GM19395 (cell line): ENCODE results near the gene ARID1B.
A peak's percentile ranks its signal among the peaks of the same experiment; 100 is the strongest.

ENCODE experiments used
- ATAC-seq: cut with Tn5 transposase; IDR thresholded peaks from one replicate; pipeline ENCODE4 v1.9.1; 2021; ENCODE audit warnings: mild to moderate bottlenecking, moderate library complexity; ENCODE audit not compliant: unreplicated experiment

The ARID1B gene

DNA sequence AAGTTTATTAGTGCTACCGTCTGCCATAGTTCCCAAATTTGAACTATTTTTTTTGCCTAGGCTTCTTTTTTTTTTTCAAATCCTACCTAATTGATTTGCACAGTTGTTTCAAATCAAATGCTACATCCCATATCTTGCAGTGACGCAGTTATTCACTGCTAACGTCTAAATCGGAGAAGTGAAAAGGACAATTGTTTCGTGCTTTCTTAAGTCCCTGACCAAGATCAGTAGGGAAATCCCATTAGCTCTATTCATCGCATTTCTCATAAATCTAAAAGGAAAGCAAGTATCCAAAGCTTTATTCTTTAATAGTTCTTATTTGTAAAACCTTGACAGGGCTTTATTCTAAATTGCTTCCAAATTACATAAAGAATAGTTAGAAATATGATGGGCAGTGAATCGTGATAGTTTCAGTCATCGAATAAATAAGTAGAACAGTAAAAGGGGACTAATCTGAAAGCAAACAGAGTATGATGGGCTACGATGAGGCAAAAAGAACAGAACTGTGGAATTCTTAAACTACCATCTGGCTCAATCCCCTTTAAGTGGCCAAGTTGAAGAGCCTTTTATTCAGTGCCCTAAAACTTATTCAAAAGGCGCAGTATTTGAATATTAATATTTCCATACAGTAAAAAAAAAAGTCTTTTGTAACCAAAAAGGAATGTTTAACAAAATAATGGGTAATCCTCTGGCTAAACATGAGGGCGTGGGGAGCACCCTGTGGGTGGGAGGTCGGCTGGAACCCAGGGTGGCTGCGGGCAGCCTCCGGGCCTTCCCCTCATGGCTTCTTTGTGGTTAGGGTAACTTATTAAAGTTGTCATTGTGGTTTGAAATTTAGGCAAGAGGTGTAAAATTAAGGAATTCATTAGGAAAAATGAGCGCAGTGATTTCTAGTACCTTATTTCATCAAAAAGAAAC, 3.0 kb upstream of the ARID1B start:
- ATAC-seq, result no peak

DNA sequence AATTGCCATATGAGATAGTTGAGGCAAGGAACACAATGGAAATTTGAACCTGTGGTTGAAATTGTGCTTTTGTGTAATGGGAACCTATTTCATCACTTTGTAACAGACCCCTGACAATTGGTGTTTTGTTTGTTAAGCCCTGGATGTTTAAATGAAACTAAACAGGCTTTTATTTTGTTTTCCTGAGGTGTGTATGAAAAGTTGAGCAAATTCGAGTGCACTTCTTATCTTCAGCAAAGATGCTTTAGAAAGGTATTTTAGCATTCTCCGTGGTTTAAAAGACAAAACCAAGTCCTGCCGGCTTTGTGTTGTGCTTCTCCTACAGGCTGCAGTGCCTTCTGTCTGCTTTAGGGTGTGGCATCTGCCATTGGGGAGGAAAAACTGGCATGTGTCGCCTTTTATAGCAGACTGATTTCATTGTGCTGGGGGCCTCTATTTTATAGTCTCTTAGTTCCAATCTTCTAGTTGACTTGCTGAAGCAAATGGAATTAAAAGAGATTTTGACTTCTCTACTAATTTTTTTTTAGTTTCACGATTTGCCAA, 2.2 kb upstream of the ARID1B start:
- ATAC-seq, result no peak

DNA sequence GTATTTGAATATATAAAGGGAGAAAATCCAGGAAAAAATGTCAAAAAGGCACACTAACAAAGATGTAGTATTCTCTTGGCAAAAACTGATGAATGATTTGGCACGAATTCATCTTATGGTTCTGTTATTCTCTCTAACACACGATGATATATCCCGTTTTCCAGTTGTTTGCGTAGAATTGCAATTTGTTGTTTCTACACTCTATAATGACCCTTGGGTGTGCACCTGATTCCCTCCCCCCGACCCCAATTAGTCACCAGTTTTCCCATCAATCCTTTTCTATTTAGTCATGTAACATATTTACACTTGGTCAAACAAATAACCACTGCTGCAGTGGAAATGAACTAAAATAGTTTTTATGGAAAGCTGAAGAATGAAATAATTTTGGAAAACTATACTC, 1.5 kb upstream of the ARID1B start:
- no peak for ATAC-seq

DNA sequence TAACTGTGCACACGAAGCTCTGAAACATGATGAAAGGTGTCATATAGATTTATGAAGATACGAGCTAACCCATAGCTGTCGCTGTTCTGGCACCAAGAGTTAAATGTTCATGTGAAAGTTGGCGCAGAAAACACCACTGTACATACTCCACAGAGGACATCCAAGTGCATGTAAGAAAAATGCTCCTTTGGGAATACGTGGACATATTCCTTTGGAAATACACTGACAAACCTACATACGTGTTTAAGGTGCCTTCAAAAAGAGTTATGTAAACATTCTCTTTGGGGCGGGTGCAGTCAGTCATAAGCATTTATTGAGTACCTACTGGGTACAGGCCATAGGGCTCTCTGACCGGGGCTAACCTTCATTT, 723 bp upstream of the ARID1B start:
- no peak for ATAC-seq

DNA sequence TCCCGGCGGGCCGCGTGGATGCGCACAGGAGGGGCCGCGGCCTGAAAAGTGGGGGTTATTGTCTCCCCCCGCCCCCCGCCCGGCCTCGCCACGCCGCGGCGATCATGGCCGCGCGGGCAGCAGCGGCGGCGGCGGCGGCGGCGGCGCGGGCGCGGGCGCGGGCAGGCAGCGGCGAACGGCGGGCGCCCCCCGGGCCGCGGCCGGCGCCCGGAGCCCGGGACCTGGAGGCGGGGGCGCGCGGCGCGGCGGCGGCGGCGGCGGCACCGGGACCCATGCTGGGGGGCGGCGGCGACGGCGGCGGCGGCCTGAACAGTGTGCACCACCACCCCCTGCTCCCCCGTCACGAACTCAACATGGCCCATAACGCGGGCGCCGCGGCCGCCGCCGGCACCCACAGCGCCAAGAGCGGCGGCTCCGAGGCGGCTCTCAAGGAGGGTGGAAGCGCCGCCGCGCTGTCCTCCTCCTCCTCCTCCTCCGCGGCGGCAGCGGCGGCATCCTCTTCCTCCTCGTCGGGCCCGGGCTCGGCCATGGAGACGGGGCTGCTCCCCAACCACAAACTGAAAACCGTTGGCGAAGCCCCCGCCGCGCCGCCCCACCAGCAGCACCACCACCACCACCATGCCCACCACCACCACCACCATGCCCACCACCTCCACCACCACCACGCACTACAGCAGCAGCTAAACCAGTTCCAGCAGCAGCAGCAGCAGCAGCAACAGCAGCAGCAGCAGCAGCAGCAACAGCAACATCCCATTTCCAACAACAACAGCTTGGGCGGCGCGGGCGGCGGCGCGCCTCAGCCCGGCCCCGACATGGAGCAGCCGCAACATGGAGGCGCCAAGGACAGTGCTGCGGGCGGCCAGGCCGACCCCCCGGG, 637 bp downstream of the ARID1B start:
- peak; percentile 4 for ATAC-seq

DNA sequence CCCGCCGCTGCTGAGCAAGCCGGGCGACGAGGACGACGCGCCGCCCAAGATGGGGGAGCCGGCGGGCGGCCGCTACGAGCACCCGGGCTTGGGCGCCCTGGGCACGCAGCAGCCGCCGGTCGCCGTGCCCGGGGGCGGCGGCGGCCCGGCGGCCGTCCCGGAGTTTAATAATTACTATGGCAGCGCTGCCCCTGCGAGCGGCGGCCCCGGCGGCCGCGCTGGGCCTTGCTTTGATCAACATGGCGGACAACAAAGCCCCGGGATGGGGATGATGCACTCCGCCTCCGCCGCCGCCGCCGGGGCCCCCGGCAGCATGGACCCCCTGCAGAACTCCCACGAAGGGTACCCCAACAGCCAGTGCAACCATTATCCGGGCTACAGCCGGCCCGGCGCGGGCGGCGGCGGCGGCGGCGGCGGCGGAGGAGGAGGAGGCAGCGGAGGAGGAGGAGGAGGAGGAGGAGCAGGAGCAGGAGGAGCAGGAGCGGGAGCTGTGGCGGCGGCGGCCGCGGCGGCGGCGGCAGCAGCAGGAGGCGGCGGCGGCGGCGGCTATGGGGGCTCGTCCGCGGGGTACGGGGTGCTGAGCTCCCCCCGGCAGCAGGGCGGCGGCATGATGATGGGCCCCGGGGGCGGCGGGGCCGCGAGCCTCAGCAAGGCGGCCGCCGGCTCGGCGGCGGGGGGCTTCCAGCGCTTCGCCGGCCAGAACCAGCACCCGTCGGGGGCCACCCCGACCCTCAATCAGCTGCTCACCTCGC, 1.5 kb downstream of the ARID1B start:
- ATAC-seq, result no peak

DNA sequence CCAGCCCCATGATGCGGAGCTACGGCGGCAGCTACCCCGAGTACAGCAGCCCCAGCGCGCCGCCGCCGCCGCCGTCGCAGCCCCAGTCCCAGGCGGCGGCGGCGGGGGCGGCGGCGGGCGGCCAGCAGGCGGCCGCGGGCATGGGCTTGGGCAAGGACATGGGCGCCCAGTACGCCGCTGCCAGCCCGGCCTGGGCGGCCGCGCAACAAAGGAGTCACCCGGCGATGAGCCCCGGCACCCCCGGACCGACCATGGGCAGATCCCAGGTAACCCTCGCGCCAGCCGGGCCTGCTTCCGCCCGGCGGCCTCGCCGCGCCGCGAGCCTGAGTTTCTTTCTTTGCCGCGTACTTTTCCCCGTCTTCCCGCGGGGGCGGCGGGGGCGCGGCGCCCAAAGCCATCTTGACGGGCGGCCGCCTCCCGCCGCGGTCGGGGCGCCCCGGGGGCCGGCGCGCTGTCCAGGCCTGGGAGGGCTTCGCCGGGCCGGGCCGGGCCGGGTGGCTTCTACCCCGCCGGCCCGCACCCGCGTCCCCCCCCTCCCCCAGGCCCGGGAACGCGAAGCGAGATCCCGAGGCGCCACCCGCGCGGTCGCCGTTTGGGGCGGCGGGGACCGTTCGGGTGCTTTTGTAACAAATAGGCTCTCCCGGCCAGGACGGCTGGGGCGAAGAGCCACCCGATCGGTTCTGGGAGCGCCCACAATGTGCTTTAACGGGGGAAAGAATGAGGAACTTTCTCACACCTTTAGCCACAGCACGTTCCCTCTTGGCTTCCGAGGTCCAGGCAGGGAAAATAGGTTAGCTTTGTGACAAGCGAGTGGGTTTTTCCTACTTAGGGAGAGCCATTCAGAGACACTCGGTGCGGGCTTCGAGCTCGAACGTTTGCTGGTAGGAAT, 2.3 kb downstream of the ARID1B start:
- ATAC-seq, result no peak

DNA sequence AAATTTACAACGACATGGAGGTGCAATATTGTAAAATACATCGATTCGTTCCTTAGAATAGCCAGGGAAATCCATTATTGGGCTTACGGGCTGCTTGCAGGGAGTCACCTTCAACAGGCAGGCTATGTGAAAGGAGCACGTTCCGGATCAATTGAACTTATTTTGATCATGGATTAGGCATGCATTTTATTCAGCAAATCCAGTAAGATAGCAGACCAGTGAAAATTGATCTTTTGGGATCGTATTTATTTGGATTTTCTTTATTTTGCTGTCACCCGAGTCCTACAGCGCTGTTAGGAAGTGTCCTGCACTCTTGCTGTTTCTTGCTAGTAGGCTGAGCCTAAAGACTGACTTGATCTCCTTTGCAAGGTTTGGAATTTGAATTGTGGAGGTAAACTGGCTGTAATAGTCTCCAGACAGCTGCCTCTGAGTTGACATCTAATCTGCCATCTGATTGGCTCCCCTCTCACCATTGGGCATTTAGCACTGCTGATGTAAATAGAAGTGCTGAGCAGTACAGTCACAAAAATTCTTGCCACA, 3.0 kb downstream of the ARID1B start:
- peak; percentile 56 for ATAC-seq

DNA sequence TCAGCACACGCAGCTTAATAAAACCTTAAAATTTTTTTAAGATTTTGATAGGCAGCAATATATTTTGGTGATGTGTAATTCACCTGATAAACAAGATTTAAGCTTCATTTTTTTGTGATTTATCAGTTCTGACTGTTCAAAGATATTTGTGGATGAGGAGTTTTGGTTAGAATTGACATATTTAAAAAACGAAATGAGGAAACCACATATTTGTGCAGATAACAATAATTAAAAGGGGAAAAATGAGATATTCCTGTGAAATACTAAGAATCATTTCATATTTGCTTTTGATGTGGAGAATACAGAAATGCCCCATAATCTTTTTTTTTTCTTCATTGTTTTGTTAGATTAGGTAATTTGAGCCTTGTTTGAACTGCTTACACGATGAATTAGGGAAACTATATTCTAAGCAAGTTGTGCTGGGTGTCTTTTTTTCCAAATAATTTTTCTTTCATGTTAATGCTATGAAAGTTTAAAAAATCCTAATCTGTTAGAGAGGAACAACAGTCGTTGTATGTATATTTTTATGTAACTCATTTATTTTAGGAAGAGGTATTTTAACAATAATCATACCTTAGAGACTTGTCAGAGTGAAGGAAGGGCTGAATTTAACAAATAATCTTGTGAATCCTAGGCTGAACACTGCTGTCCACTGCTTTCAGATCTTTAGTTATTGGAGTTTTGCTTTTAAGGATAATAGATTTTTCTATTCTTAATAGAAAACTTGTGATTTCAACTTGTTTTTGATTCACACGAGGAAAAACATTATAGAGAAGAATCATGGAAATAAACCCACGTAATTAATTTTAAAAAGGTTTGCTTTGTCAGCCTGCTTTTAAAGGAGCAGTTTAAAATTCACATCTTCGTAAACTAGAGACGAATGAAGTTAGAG, 4.0 kb downstream of the ARID1B start:
- ATAC-seq, result no peak

DNA sequence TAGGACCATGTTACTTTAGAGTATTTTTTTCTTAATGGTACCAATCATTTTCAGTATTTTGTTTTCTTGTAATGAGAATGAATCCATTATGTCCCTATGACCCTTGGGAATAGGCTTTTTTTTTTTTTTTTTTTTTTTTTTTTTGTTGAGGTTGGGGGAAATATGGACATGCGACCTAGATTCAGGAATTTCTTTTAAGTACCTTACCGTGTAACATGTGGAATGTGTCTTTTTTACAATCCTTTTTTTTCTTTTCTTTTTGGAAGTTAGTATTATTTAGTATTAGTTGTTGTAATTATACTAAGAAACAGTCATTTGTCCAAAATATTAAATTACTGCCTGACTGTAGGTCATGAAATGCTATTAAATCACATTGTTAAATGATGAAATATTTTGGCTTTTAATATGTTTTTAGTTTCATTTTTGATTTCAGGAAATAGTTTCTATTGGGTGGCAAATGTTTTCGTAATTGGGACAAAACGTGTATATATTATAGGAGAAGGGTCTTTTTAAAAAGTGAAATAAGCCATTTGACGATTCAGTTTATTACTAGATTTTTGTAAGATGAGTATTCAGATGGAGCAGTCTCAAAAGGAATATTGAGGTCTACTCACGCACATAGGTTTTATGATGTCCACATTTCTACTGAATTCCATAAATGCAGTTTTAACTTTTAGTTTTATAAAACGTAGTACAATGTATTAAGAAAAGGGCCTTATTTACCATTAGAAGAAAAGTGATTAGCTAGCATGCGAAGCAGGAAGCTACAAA, 4.9 kb downstream of the ARID1B start:
- no peak for ATAC-seq

DNA sequence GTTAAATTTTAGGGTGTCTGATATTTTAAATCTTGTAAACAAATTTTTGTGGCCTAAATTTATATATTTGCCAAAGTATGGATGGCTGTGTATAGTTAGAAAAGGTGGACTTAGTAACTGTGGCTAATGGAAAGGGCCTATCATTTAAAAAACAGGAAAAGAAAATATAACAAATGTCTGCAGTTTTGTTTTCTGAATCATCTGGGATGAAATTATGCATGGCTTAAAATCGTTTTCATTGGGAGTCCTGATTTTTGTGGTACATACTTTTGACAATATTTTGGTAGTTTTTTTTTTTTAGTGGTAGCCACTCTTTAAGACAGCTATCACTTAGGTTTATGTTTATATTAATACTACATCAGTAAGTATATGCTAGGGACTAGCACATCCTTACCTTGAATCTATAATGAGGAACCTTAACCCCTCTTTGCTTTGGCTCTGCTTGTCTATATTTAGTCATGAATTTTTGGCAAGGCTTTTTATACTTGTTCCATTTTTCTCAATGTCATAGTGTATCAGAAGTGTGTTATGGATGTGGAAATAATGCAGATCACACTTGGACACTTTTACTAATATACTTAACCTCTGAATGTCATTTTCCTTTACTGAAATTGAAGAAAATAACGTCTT, 5.6 kb downstream of the ARID1B start:
- no peak for ATAC-seq

DNA sequence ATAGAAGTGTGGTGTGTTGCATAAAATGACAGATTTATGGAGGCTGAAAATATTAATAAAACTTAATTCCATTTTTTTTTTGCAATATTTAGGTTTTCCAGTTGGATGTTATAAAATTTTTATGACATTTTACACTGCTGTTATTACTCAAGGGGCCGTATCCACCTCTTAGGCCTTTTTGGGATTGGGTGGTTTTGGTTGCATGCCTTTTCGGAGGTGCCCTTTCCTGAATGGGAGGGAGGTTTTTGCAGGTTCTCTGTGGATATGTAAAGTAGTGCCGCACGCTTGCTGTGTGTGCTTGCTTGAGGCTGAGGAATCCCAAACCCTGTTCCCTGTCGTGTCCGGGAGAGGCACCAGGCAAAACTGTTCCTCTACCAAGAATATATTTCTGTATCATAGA, 6.8 kb downstream of the ARID1B start:
- ATAC-seq, result no peak

DNA sequence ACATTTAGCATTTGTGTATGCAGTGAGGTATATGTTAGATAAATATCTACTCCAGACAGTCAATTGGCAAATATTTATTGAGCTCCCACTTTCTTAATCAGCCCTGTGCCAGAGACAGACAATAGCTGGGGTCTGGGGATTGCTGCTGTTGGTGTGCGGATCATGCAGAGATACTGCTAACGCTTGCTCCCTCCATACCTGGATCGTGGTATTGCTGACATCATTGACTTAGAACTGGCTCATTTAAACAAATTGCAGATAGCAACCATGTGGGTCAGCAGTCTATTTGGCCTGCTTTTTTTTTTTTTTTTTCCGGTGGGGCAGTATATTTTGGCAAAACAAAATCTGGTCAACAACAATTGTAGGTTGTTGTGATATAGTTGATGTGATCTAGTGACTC, 9.5 kb downstream of the ARID1B start:
- ATAC-seq, result no peak

DNA sequence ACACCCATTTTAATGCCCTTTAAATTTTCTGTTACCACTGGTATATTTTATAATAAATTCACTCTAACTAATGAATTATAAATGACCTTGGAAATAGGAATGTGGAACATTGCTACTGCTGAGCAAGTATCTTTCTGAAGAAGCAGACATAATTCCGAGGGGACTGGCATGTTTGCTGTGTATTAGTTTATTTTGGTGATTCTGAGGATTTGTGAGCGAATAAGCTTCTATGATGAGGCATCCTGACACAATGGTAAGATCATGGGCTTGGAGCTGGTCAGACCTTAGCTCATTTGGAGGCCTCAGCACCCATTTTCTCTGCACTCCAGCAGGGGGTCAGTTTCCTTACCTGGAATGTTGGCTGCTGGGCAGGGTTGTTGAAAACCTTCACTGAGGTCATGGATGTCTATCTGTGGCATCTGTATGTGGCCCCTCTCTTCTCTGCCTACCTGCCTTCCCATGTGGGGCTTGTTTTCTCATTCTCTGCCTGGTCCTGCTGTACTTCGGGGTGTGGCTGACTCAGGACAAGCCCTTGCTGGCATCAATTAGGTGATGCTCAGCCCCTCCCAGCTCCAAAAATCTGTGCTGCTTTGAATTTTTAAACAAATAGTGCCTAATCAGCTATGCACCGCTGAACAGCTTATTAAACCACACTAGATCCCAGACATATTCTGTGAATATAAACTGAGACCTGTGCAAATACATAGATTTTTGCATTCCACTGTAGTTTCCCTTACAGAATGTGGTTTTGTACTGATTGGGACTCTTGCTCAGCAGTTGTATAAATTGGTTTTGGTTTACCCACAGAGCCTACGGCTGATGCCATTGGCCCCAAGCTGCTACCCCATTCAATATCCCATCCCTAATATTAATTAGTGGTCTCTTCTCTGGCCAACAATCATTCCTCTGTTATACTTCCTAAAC, 10.7 kb downstream of the ARID1B start:
- ATAC-seq, result no peak

DNA sequence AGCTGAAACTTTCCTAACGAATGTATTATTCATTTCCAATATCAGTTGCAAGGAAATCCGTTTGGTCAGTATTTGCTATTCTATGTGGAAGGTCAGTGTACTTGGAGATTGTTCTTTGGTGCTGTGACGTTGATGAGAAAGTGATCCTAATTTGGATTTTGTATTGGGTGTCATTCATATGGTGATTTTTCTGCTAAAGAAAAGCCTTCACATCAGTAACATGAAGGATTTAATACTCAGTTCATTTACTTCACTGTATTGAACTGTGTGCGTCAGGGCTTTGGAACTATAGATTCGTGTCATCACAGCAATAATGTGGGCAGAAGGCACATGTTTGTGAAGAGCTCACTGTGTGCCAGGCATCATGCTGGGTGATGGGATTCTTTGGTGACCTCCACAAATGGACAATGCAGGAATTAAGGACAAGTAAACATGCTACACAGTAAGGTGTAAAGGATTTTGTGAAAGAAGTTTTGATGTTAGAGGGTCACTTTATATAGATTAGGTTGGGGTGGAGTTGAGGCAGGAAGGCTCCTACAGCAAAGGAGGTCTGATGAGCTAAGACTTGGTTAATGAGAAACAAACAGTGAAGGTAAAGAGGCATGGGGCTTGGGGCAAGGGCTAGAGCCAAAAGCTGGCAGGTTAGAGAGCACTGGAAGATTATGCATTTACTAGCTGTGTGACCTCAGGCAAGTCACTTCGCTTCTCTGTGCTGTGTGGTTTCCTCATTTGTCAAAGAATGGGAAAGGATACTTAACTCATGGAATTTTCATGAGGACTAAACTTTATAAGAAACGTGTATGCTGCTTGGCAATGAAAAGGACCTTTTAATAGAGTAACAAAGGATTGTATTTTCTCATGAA, 12.1 kb downstream of the ARID1B start:
- ATAC-seq, result no peak
